GM21381 (cell line): ENCODE data around the gene COMT.

Experiments
- ATAC-seq: cut with Tn5 transposase; IDR thresholded peaks from one replicate; pipeline ENCODE4 v1.9.1; 2021; ENCODE audit warnings: mild to moderate bottlenecking, moderate library complexity; ENCODE audit not compliant: unreplicated experiment

Gene COMT

GRCh38 chr22:19968450-19968891 is 26.9 kb downstream of the COMT start:
- no peak for ATAC-seq

- no peak for ATAC-seq
Measured at GRCh38 chr22:19969141-19969928, 27.8 kb downstream of the COMT start.

GRCh38 chr22:19970031-19970478 is 28.5 kb downstream of the COMT start:
- no peak for ATAC-seq

- no peak for ATAC-seq
Measured at GRCh38 chr22:19970479-19971275, 29.1 kb downstream of the COMT start.

GRCh38 chr22:19971276-19972124 is 29.9 kb downstream of the COMT start:
- no peak for ATAC-seq

GRCh38 chr22:19972251-19972650 is 30.7 kb downstream of the COMT start:
- ATAC-seq = no peak

- no peak for ATAC-seq
Measured at GRCh38 chr22:19972652-19973550, 31.3 kb downstream of the COMT start.

GRCh38 chr22:19973551-19974267 is 32.1 kb downstream of the COMT start:
- ATAC-seq = no peak

- no peak for ATAC-seq
Measured at GRCh38 chr22:19974268-19974861, 32.8 kb downstream of the COMT start.

GRCh38 chr22:19974935-19975706 is 33.5 kb downstream of the COMT start:
- no peak for ATAC-seq

GRCh38 chr22:19975707-19976035 is 34.1 kb downstream of the COMT start:
- ATAC-seq = no peak

- no peak for ATAC-seq
Measured at GRCh38 chr22:19976671-19977070, 35.1 kb downstream of the COMT start.

GRCh38 chr22:19977296-19978243 is 36.0 kb downstream of the COMT start:
- no peak for ATAC-seq

GRCh38 chr22:19978748-19979147 is 37.2 kb downstream of the COMT start:
- no peak for ATAC-seq

- ATAC-seq = no peak
Measured at GRCh38 chr22:19979712-19980493, 38.3 kb downstream of the COMT start.

- no peak for ATAC-seq
Measured at GRCh38 chr22:19980766-19981165, 39.2 kb downstream of the COMT start.
